ENCODE results near the gene MRTFA. TPM values are rescaled to one million over a fixed set of nuclear protein-coding genes. Genes with fewer than 3 reads are reported as not detected.
A peak's percentile ranks its signal among the peaks of the same experiment; 100 is the strongest.

The MRTFA gene
- total RNA-seq, 1 donor from 2014 or later, result 19.2 TPM

DNA sequence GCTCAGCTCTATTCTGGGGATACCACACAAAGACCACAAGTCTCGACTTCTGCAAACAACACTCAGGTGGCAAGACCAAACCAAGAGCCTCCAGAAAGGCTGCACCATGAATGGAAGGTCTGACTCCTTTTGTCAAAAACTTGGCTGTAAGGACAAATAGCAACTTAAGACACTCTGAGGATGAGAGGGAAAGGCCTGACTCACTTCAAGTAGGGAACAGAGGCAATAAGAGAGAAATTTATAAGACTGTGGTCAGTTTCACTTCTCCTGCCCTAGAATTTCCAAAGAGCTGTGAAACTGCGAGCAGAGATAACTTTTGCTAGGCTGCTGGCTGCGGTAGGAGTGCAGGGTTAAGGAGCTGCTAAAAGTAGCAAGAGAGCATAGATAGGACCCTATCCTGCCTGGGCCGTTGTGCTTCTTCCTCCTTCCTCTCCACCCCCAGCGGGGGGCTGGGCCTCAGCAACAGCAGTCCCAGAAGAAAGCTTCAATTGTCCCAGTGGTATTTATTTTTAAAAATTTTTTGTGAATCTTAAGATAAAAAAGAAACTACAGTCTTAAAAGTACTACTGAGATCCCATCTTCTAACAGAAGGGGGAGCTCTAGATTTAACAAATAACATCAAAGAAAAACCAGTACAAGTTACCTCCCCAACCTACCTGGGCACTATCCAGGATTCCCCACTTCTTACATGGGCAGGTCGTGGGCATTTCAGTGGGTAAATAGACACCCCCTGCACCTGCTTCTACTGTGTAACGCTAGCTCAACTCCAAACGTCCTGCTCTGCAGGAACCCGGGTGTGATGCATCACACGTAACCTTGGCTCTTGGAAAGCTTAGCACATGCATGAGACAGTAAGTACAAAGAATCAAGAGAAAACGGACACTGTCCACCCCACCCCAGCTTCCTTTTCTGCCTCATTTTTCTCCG lies 199.8 kb downstream of the MRTFA start:
- Histone ChIP-seq H3K9me3 (replicated peaks) (no peaks in the 10 kb centered on the region), H3K36me3 (peaks cover 9% of the 10 kb centered on the region), H3K27ac (replicated peaks) (peak overlapping the region; percentile 75), H3K4me1 (peaks cover 37% of the 10 kb centered on the region), H3K4me3 (peak overlapping the region; percentile 47), H3K27me3 (ENCODE audit: low read depth) (no peaks in the 10 kb centered on the region)
- DNase-seq, result peak; percentile 41
- intact Hi-C loops (cut with micrococcal nuclease), result loop anchor here (5.0 kb wide), 2 partner anchors 46 to 211 kb away; no protein-coding TSS in a partner anchor
- peak; percentile 80 for TF ChIP-seq CTCF (IDR thresholded peaks at IDR 0.05; ENCODE audit: borderline replicate concordance)

DNA sequence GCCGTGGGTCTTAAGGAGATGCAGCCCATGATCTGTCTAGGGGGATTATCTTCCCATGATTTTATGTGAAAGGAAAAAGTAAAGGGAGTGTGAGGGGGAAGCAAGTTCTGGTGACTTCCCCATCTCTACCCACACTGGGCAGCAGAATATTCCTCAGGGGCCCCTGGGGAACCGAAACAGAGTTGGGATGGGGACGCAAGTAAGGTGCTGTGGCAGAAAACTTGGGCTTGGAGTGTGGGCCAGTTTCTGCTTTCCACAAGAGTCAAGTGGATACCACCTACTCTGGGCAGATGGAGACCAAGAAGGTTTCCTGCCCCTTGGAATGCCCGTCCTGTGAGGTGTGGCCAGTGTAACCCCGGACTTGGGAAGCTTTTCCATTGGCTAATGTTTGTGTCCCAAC lies 201.8 kb downstream of the MRTFA start:
- no peak overlapping the region for H3K27ac ChIP-seq (replicated peaks)
- no peak for TF ChIP-seq CTCF (IDR thresholded peaks at IDR 0.05; ENCODE audit: borderline replicate concordance)
- H3K9me3 ChIP-seq (replicated peaks), result no peaks in the 10 kb centered on the region
- no peak overlapping the region for H3K4me3 ChIP-seq
- no peaks in the 10 kb centered on the region for H3K27me3 ChIP-seq (ENCODE audit: low read depth)
- peaks cover 24% of the 10 kb centered on the region for H3K36me3 ChIP-seq
- intact Hi-C loops (cut with micrococcal nuclease), result loop anchor here (5.0 kb wide), 2 partner anchors 48 to 213 kb away; no protein-coding TSS in a partner anchor
- H3K4me1 ChIP-seq, result peaks cover 26% of the 10 kb centered on the region
- DNase-seq, result no peak

- peaks cover 26% of the 10 kb centered on the region for H3K4me1 ChIP-seq
- no peak overlapping the region for H3K27ac ChIP-seq (replicated peaks)
- H3K36me3 ChIP-seq, result peaks cover 30% of the 10 kb centered on the region
- intact Hi-C loops (cut with micrococcal nuclease), result no loop called here
- H3K9me3 ChIP-seq (replicated peaks), result no peaks in the 10 kb centered on the region
- H3K4me3 ChIP-seq, result no peak overlapping the region
- no peak for DNase-seq
- H3K27me3 ChIP-seq (ENCODE audit: low read depth), result no peaks in the 10 kb centered on the region
- TF ChIP-seq CTCF (IDR thresholded peaks at IDR 0.05; ENCODE audit: borderline replicate concordance), result no peak
Measured at GRCh38 chr22:40434106-40434505, 202.4 kb downstream of the MRTFA start.

- Histone ChIP-seq H3K27ac (replicated peaks) (no peak overlapping the region), H3K9me3 (replicated peaks) (no peaks in the 10 kb centered on the region), H3K36me3 (peaks cover 36% of the 10 kb centered on the region), H3K27me3 (ENCODE audit: low read depth) (no peaks in the 10 kb centered on the region), H3K4me3 (no peak overlapping the region), H3K4me1 (peaks cover 26% of the 10 kb centered on the region)
- no peak for DNase-seq
- TF ChIP-seq CTCF (IDR thresholded peaks at IDR 0.05; ENCODE audit: borderline replicate concordance), result no peak
- intact Hi-C loops (cut with micrococcal nuclease), result no loop called here
Measured at GRCh38 chr22:40433416-40434090, 203.0 kb downstream of the MRTFA start.

GRCh38 chr22:40432625-40433024 lies 203.9 kb downstream of the MRTFA start:
- intact Hi-C loops (cut with micrococcal nuclease), result no loop called here
- Histone ChIP-seq H3K4me1 (peaks cover 22% of the 10 kb centered on the region), H3K27me3 (ENCODE audit: low read depth) (no peaks in the 10 kb centered on the region), H3K9me3 (replicated peaks) (no peaks in the 10 kb centered on the region), H3K36me3 (peaks cover 45% of the 10 kb centered on the region), H3K27ac (replicated peaks) (no peak overlapping the region), H3K4me3 (no peak overlapping the region)
- DNase-seq, result no peak
- TF ChIP-seq CTCF (IDR thresholded peaks at IDR 0.05; ENCODE audit: borderline replicate concordance), result no peak

Measured in left ventricle myocardium inferior (tissue), 1 donor.